ENCODE measurements around the gene GATA3.

Gene GATA3

GRCh38 chr10:8063935-8064334 is 9.4 kb downstream of the GATA3 start:
- no peak for TF ChIP-seq ZFX (IDR thresholded peaks at IDR 0.05; ENCODE audit: borderline replicate concordance)
- no peak for TF ChIP-seq CTCF (IDR thresholded peaks at IDR 0.05)

GRCh38 chr10:8064436-8064835 is 9.9 kb downstream of the GATA3 start:
- no peak for TF ChIP-seq CTCF (IDR thresholded peaks at IDR 0.05)
- TF ChIP-seq ZFX (IDR thresholded peaks at IDR 0.05; ENCODE audit: borderline replicate concordance), result no peak
- H3K27ac ChIP-seq, result no peak overlapping the region

More at GRCh38 chr10:8063935-8064334, 9.4 kb downstream of the GATA3 start:
- no peak overlapping the region for H3K27ac ChIP-seq

GRCh38 chr10:8065651-8066050 is 11.2 kb downstream of the GATA3 start:
- no peak for TF ChIP-seq ZFX (IDR thresholded peaks at IDR 0.05; ENCODE audit: borderline replicate concordance)
- no peak for TF ChIP-seq CTCF (IDR thresholded peaks at IDR 0.05)
- no peak overlapping the region for H3K27ac ChIP-seq

- no peak overlapping the region for H3K27ac ChIP-seq
- TF ChIP-seq CTCF (IDR thresholded peaks at IDR 0.05) (no peak), ZFX (IDR thresholded peaks at IDR 0.05; ENCODE audit: borderline replicate concordance) (no peak)
Measured at GRCh38 chr10:8066124-8066523, 11.6 kb downstream of the GATA3 start.

- TF ChIP-seq CTCF (IDR thresholded peaks at IDR 0.05) (no peak), ZFX (IDR thresholded peaks at IDR 0.05; ENCODE audit: borderline replicate concordance) (no peak)
- no peak overlapping the region for H3K27ac ChIP-seq
Measured at GRCh38 chr10:8066797-8067196, 12.3 kb downstream of the GATA3 start.

GRCh38 chr10:8069108-8069507 is 14.6 kb downstream of the GATA3 start:
- TF ChIP-seq CTCF (IDR thresholded peaks at IDR 0.05) (no peak), ZFX (IDR thresholded peaks at IDR 0.05; ENCODE audit: borderline replicate concordance) (no peak)
- no peak overlapping the region for H3K27ac ChIP-seq

- H3K27ac ChIP-seq, result no peak overlapping the region
- no peak for TF ChIP-seq ZFX (IDR thresholded peaks at IDR 0.05; ENCODE audit: borderline replicate concordance)
- no peak for TF ChIP-seq CTCF (IDR thresholded peaks at IDR 0.05)
Measured at GRCh38 chr10:8069627-8070026, 15.1 kb downstream of the GATA3 start.

Data from 22Rv1 (cell line).